WTC11 (cell line): ENCODE data around the gene CLN5. TPM values are rescaled to one million over a fixed set of nuclear protein-coding genes. Genes with fewer than 3 reads are reported as not detected.

ENCODE experiments used
- ATAC-seq: fragments of 200-7000 bp; cut with Tn5 transposase; 2 replicates; pipeline ENCODE4 v1.10.0; 2021; ENCODE audit warnings: mild to moderate bottlenecking, moderate library complexity
- CTCF ChIA-PET: fragments of 300-600 bp; sonication (Branson Sonifier 250); formaldehyde crosslinking; loops from one replicate; lab custom pipeline; 2021; ENCODE audit warnings: antibody characterized with exemption; lab: Charles Lee
- POLR2A ChIA-PET: fragments of 350-600 bp; sonication (Branson Sonifier 250); formaldehyde crosslinking; loops from one replicate; lab custom pipeline; 2021; ENCODE audit warnings: antibody characterized with exemption; lab: Charles Lee
- DNase-seq: peaks from one replicate; pipeline ENCODE4 v3.0.0; 2021; ENCODE audit warnings: low spot score
- H3K27ac Mint-ChIP-seq: 2 replicates; pipeline ENCODE4 v1.8.0; 2021; ENCODE audit warnings: mixed read lengths
- H3K27me3 Mint-ChIP-seq: 2 replicates; pipeline ENCODE4 v1.8.0; 2021; ENCODE audit warnings: low read depth, mild to moderate bottlenecking, moderate library complexity, mixed read lengths
- H3K36me3 Mint-ChIP-seq: 2 replicates; pipeline ENCODE4 v1.8.0; 2021; ENCODE audit warnings: mixed read lengths
- H3K4me1 Mint-ChIP-seq: 2 replicates; pipeline ENCODE4 v1.8.0; 2022; ENCODE audit warnings: mixed read lengths
- H3K4me3 Mint-ChIP-seq: 2 replicates; pipeline ENCODE4 v1.8.0; 2021; ENCODE audit warnings: mild to moderate bottlenecking, moderate library complexity, mixed read lengths
- H3K9me3 Mint-ChIP-seq: 2 replicates; pipeline ENCODE4 v1.8.0; 2021; ENCODE audit warnings: mixed read lengths
- AR ChIP-seq: fragments of 250-450 bp; sonication (Bioruptor Pico); IDR thresholded peaks from 2 replicates; pipeline ENCODE4 v1.9.0; 2021; ENCODE audit warnings: mild to moderate bottlenecking
- ARID4B ChIP-seq: sonication (generic); formaldehyde crosslinking; IDR thresholded peaks from 2 replicates; pipeline ENCODE4 v1.8.0; 2023; ENCODE audit warnings: missing genetic modification reagents, mild to moderate bottlenecking, borderline replicate concordance
- ATF1 ChIP-seq: sonication (generic); formaldehyde crosslinking; IDR thresholded peaks from 2 replicates; pipeline ENCODE4 v1.8.1; 2023; ENCODE audit warnings: mild to moderate bottlenecking, moderate library complexity, missing genetic modification reagents
- ESRRA ChIP-seq: sonication (generic); formaldehyde crosslinking; IDR thresholded peaks from 2 replicates; pipeline ENCODE4 v1.8.1; 2022; ENCODE audit warnings: mild to moderate bottlenecking, missing genetic modification reagents, borderline replicate concordance
- FOXP4 ChIP-seq: sonication (generic); formaldehyde crosslinking; IDR thresholded peaks from 2 replicates; pipeline ENCODE4 v1.8.0; 2022; ENCODE audit warnings: mild to moderate bottlenecking, missing genetic modification reagents
- NR2C2 ChIP-seq: sonication (generic); formaldehyde crosslinking; IDR thresholded peaks from 2 replicates; pipeline ENCODE4 v1.8.0; 2022; ENCODE audit warnings: mild to moderate bottlenecking, missing genetic modification reagents
- RELA ChIP-seq: sonication (generic); formaldehyde crosslinking; IDR thresholded peaks from 2 replicates; pipeline ENCODE4 v1.8.1; 2022; ENCODE audit warnings: missing genetic modification reagents, mild to moderate bottlenecking, borderline replicate concordance
- TCF7 ChIP-seq: sonication (generic); formaldehyde crosslinking; IDR thresholded peaks from 2 replicates; pipeline ENCODE4 v1.8.0; 2022; ENCODE audit warnings: mild to moderate bottlenecking, low read depth, missing genetic modification reagents, moderate library complexity
- TEAD4 ChIP-seq: sonication (generic); formaldehyde crosslinking; IDR thresholded peaks from 2 replicates; pipeline ENCODE4 v1.8.0; 2022; ENCODE audit warnings: mild to moderate bottlenecking, missing genetic modification reagents
- USF1 ChIP-seq: sonication (generic); formaldehyde crosslinking; IDR thresholded peaks from 2 replicates; pipeline ENCODE4 v1.8.0; 2022; ENCODE audit warnings: mild to moderate bottlenecking, missing genetic modification reagents
- ZBTB21 ChIP-seq: sonication (generic); formaldehyde crosslinking; IDR thresholded peaks from 2 replicates; pipeline ENCODE4 v1.8.1; 2023; ENCODE audit warnings: mild to moderate bottlenecking, missing genetic modification reagents, borderline replicate concordance
- ZNF121 ChIP-seq: sonication (generic); formaldehyde crosslinking; IDR thresholded peaks from 2 replicates; pipeline ENCODE4 v1.8.0; 2023; ENCODE audit warnings: missing genetic modification reagents
- ZNF138 ChIP-seq: sonication (generic); formaldehyde crosslinking; conservative IDR thresholded peaks from 2 replicates; pipeline ENCODE4 v1.8.1; 2022; ENCODE audit warnings: mild to moderate bottlenecking, moderate library complexity, missing genetic modification reagents
- ZNF263 ChIP-seq: sonication (generic); formaldehyde crosslinking; IDR thresholded peaks from 2 replicates; pipeline ENCODE4 v1.8.1; 2022; ENCODE audit warnings: low read depth, mild to moderate bottlenecking, moderate library complexity, missing genetic modification reagents
- ZNF396 ChIP-seq: fragments of 250-450 bp; sonication (Bioruptor Pico); IDR thresholded peaks from 2 replicates; pipeline ENCODE4 v1.8.0; 2021; ENCODE audit warnings: mild to moderate bottlenecking, moderate library complexity, borderline replicate concordance
- ZNF416 ChIP-seq: fragments of 250-450 bp; sonication (Bioruptor Pico); IDR thresholded peaks from 2 replicates; pipeline ENCODE4 v1.9.0; 2021; ENCODE audit warnings: mild to moderate bottlenecking, inconsistent platforms
- total RNA-seq: library from RNA; stranded (reverse); gene quantifications from 3 replicates; pipeline ENCODE4 v1.2.3, GENCODE V29; 2021
- TF ChIP-seq, protein P1 (sequence below): sonication (generic); formaldehyde crosslinking; IDR thresholded peaks from 2 replicates; pipeline ENCODE4 v1.8.1; 2022; ENCODE audit warnings: mild to moderate bottlenecking, moderate library complexity, missing genetic modification reagents
- TF ChIP-seq, protein P2 (sequence below): sonication (generic); formaldehyde crosslinking; IDR thresholded peaks from 2 replicates; pipeline ENCODE4 v1.8.1; 2023; ENCODE audit warnings: mild to moderate bottlenecking, missing genetic modification reagents, borderline replicate concordance
- TF ChIP-seq, protein P3 (sequence below): sonication (generic); formaldehyde crosslinking; IDR thresholded peaks from 2 replicates; pipeline ENCODE4 v1.8.1; 2023; ENCODE audit warnings: mild to moderate bottlenecking, missing genetic modification reagents

Gene CLN5
- total RNA-seq, 1 experiment from 2014 or later = 9.2 TPM

- DNase-seq (no peak), ATAC-seq (no peak)
- no peak overlapping the region for H3K4me3 Mint-ChIP-seq
- POLR2A ChIA-PET = interaction anchor here (0.5 kb wide), 1 partner anchor 329 kb away, joined by 3 read pairs; no protein-coding TSS in a partner anchor
- peaks cover 7% of the 10 kb centered on the region for H3K9me3 Mint-ChIP-seq
- no peaks in the 10 kb centered on the region for H3K4me1 Mint-ChIP-seq
- no peaks in the 10 kb centered on the region for H3K36me3 Mint-ChIP-seq
- no peaks in the 10 kb centered on the region for H3K27me3 Mint-ChIP-seq
- TF ChIP-seq USF1 (no peak), ZNF416 (CRISPR knock-in tag) (no peak), ZNF138 (CRISPR knock-in tag) (no peak), ZNF121 (no peak), AR (no peak), TEAD4 (CRISPR knock-in tag) (no peak), TCF7 (CRISPR knock-in tag) (no peak)
- TF ChIP-seq, protein P1, sequence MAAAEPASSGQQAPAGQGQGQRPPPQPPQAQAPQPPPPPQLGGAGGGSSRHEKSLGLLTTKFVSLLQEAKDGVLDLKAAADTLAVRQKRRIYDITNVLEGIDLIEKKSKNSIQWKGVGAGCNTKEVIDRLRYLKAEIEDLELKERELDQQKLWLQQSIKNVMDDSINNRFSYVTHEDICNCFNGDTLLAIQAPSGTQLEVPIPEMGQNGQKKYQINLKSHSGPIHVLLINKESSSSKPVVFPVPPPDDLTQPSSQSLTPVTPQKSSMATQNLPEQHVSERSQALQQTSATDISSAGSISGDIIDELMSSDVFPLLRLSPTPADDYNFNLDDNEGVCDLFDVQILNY (CRISPR knock-in tag) = no peak
- TF ChIP-seq, protein P2, sequence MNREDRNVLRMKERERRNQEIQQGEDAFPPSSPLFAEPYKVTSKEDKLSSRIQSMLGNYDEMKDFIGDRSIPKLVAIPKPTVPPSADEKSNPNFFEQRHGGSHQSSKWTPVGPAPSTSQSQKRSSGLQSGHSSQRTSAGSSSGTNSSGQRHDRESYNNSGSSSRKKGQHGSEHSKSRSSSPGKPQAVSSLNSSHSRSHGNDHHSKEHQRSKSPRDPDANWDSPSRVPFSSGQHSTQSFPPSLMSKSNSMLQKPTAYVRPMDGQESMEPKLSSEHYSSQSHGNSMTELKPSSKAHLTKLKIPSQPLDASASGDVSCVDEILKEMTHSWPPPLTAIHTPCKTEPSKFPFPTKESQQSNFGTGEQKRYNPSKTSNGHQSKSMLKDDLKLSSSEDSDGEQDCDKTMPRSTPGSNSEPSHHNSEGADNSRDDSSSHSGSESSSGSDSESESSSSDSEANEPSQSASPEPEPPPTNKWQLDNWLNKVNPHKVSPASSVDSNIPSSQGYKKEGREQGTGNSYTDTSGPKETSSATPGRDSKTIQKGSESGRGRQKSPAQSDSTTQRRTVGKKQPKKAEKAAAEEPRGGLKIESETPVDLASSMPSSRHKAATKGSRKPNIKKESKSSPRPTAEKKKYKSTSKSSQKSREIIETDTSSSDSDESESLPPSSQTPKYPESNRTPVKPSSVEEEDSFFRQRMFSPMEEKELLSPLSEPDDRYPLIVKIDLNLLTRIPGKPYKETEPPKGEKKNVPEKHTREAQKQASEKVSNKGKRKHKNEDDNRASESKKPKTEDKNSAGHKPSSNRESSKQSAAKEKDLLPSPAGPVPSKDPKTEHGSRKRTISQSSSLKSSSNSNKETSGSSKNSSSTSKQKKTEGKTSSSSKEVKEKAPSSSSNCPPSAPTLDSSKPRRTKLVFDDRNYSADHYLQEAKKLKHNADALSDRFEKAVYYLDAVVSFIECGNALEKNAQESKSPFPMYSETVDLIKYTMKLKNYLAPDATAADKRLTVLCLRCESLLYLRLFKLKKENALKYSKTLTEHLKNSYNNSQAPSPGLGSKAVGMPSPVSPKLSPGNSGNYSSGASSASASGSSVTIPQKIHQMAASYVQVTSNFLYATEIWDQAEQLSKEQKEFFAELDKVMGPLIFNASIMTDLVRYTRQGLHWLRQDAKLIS (CRISPR knock-in tag) = no peak
- CTCF ChIA-PET = no interaction called here
- H3K27ac Mint-ChIP-seq = no peak overlapping the region
These were observed 47.1 kb downstream of the CLN5 start for GRCh38 chr13:77038907-77039480.

DNA sequence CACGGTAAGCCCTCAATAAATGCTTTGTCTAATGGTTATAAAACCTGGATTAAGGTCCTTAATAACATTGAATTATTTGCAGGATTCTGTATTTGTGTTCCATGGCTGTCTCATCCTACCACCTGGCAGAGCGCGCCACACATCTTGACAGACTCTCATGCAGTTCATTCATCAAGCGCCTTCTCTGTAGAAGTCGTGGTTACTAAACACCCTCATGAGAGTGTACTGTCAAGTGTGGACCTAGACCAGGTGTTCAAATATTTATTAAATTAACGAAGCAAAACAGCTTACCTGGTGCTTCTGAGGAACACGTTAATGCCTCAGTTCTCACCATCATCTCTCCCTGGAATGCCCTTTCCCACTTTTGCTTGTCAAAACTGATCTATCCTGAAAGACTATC lies 48.2 kb downstream of the CLN5 start:
- no peak for DNase-seq
- no peak for ATAC-seq
- H3K4me3 Mint-ChIP-seq = no peak overlapping the region
- peaks cover 6% of the 10 kb centered on the region for H3K9me3 Mint-ChIP-seq
- CTCF ChIA-PET = no interaction called here
- H3K36me3 Mint-ChIP-seq = no peaks in the 10 kb centered on the region
- H3K27me3 Mint-ChIP-seq = no peaks in the 10 kb centered on the region
- H3K4me1 Mint-ChIP-seq = no peaks in the 10 kb centered on the region
- H3K27ac Mint-ChIP-seq = no peak overlapping the region
- POLR2A ChIA-PET = no interaction called here
- no peak for TF ChIP-seq RELA (CRISPR knock-in tag)
- TF ChIP-seq ARID4B = no peak
- TF ChIP-seq NR2C2 (CRISPR knock-in tag) = no peak
- TF ChIP-seq, protein P3, sequence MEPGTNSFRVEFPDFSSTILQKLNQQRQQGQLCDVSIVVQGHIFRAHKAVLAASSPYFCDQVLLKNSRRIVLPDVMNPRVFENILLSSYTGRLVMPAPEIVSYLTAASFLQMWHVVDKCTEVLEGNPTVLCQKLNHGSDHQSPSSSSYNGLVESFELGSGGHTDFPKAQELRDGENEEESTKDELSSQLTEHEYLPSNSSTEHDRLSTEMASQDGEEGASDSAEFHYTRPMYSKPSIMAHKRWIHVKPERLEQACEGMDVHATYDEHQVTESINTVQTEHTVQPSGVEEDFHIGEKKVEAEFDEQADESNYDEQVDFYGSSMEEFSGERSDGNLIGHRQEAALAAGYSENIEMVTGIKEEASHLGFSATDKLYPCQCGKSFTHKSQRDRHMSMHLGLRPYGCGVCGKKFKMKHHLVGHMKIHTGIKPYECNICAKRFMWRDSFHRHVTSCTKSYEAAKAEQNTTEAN (CRISPR knock-in tag) = no peak
- no peak for TF ChIP-seq FOXP4 (CRISPR knock-in tag)
- TF ChIP-seq ATF1 (CRISPR knock-in tag) = no peak
- no peak for TF ChIP-seq ZBTB21 (CRISPR knock-in tag)
- no peak for TF ChIP-seq TCF7 (CRISPR knock-in tag)
- no peak for TF ChIP-seq ESRRA (CRISPR knock-in tag)
- no peak for TF ChIP-seq ZNF396 (CRISPR knock-in tag)
- TF ChIP-seq ZNF263 (CRISPR knock-in tag) = no peak
